H9 (cell line): ENCODE data around the gene OR4D10. TPM values are rescaled to one million over a fixed set of nuclear protein-coding genes. Genes with fewer than 3 reads are reported as not detected.

Experiments
- DNase-seq: peaks from one replicate; pipeline ENCODE4 v3.0.0-alpha.2; 2017
- H2AFZ ChIP-seq: one replicate; pipeline ENCODE4 v1.6.1; 2013; ENCODE audit warnings: mild to moderate bottlenecking, low read length, control low read depth, moderate library complexity
- H2AK5ac ChIP-seq: 2 replicates; pipeline ENCODE4 v1.6.1; 2013; ENCODE audit warnings: low read length, control low read depth, mixed read lengths; ENCODE audit not compliant: insufficient read length
- H2BK120ac ChIP-seq: one replicate; pipeline ENCODE4 v1.6.1; 2013; ENCODE audit warnings: low read depth, mild to moderate bottlenecking, low read length, control low read depth, inconsistent platforms; ENCODE audit not compliant: poor library complexity, severe bottlenecking
- H2BK12ac ChIP-seq: 2 replicates; pipeline ENCODE4 v1.6.1; 2013; ENCODE audit warnings: low read length, control low read depth, mixed read lengths, low read depth; ENCODE audit not compliant: insufficient read length
- H2BK15ac ChIP-seq: 2 replicates; pipeline ENCODE4 v1.6.1; 2013; ENCODE audit warnings: low read depth, low read length, control low read depth
- H2BK20ac ChIP-seq: one replicate; pipeline ENCODE4 v1.6.1; 2013; ENCODE audit warnings: low read depth, mild to moderate bottlenecking, low read length, control low read depth, inconsistent platforms; ENCODE audit not compliant: poor library complexity, severe bottlenecking
- H2BK5ac ChIP-seq: 2 replicates; pipeline ENCODE4 v1.6.1; 2013; ENCODE audit warnings: low read length, control low read depth, mixed read lengths; ENCODE audit not compliant: insufficient read length
- H3K14ac ChIP-seq: 2 replicates; pipeline ENCODE4 v1.6.1; 2013; ENCODE audit warnings: low read length, control low read depth; ENCODE audit not compliant: insufficient read depth
- H3K18ac ChIP-seq: 2 replicates; pipeline ENCODE4 v1.6.1; 2013; ENCODE audit warnings: low read depth, mild to moderate bottlenecking, mixed read lengths, low read length, control low read depth; ENCODE audit not compliant: insufficient read length
- H3K23ac ChIP-seq: 2 replicates; pipeline ENCODE4 v1.6.1; 2013; ENCODE audit warnings: low read length, control low read depth, mixed read lengths, low read depth; ENCODE audit not compliant: insufficient read length
- H3K23me2 ChIP-seq: 2 replicates; pipeline ENCODE4 v1.6.1; 2013; ENCODE audit warnings: low read depth, mild to moderate bottlenecking, mixed read lengths, low read length, control low read depth; ENCODE audit not compliant: insufficient read length, poor library complexity, severe bottlenecking
- H3K27ac ChIP-seq: 2 replicates; pipeline ENCODE4 v1.5.1; 2013; ENCODE audit warnings: low read length, control low read depth, mixed read lengths, low read depth; ENCODE audit not compliant: insufficient read length
- H3K27me3 ChIP-seq: 2 replicates; pipeline ENCODE4 v1.6.1; 2013; ENCODE audit warnings: low read length, control low read depth, inconsistent platforms; ENCODE audit not compliant: insufficient read depth
- H3K4ac ChIP-seq: 2 replicates; pipeline ENCODE4 v1.6.1; 2013; ENCODE audit warnings: low read depth, mild to moderate bottlenecking, control low read depth, inconsistent platforms, low read length, moderate library complexity
- H3K4me1 ChIP-seq: 2 replicates; pipeline ENCODE4 v1.6.1; 2013; ENCODE audit warnings: low read length, control low read depth, inconsistent platforms; ENCODE audit not compliant: insufficient read depth
- H3K4me2 ChIP-seq: 2 replicates; pipeline ENCODE4 v1.6.1; 2013; ENCODE audit warnings: low read length, control low read depth, mixed read lengths; ENCODE audit not compliant: insufficient read length, insufficient read depth
- H3K56ac ChIP-seq: 2 replicates; pipeline ENCODE4 v1.6.1; 2013; ENCODE audit warnings: low read depth, mild to moderate bottlenecking, mixed read lengths, low read length, control low read depth; ENCODE audit not compliant: insufficient read length
- H3K79me1 ChIP-seq: 2 replicates; pipeline ENCODE4 v1.6.1; 2013; ENCODE audit warnings: low read depth, mild to moderate bottlenecking, moderate library complexity, low read length, control low read depth, inconsistent platforms; ENCODE audit not compliant: insufficient read depth, poor library complexity, severe bottlenecking
- H3K79me2 ChIP-seq: 2 replicates; pipeline ENCODE4 v1.6.1; 2013; ENCODE audit warnings: low read length, control low read depth, inconsistent platforms; ENCODE audit not compliant: insufficient read depth
- H3K9ac ChIP-seq: 2 replicates; pipeline ENCODE4 v1.6.1; 2013; ENCODE audit warnings: low read length, control low read depth, mixed read lengths; ENCODE audit not compliant: insufficient read length; ENCODE audit errors: extremely low read depth
- H3K9me3 ChIP-seq: one replicate; pipeline ENCODE4 v1.6.1; 2013; ENCODE audit warnings: low read depth, low read length, inconsistent platforms; ENCODE audit not compliant: control insufficient read depth
- H3T11ph ChIP-seq: one replicate; pipeline ENCODE4 v1.6.1; 2013; ENCODE audit warnings: mild to moderate bottlenecking, low read length, control low read depth, inconsistent platforms
- H4K20me1 ChIP-seq: one replicate; pipeline ENCODE4 v1.6.1; 2013; ENCODE audit not compliant: control insufficient read depth, insufficient read length, insufficient read depth
- H4K5ac ChIP-seq: 2 replicates; pipeline ENCODE4 v1.6.1; 2013; ENCODE audit warnings: low read depth, mild to moderate bottlenecking, mixed read lengths, low read length, control low read depth; ENCODE audit not compliant: insufficient read length
- H4K8ac ChIP-seq: replicated peaks from 2 replicates; pipeline ENCODE4 v1.6.1; 2013; ENCODE audit warnings: low read length, control low read depth, mixed read lengths, low read depth; ENCODE audit not compliant: insufficient read length
- H4K91ac ChIP-seq: 2 replicates; pipeline ENCODE4 v1.6.1; 2013; ENCODE audit warnings: low read depth, mild to moderate bottlenecking, moderate library complexity, mixed read lengths, low read length, control low read depth; ENCODE audit not compliant: insufficient read length
- H3K27ac Mint-ChIP-seq, 3 experiments: 2 replicates in 2 of 3; 3 replicates in 1 of 3; pipeline ENCODE4 v1.8.0; 2020 to 2021; ENCODE audit warnings: mixed read lengths in 3 of 3, mild to moderate bottlenecking in 1 of 3, moderate library complexity in 1 of 3
- H3K27me3 Mint-ChIP-seq: 2 replicates; pipeline ENCODE4 v1.8.0; 2021; ENCODE audit warnings: low read depth, mild to moderate bottlenecking, moderate library complexity, mixed read lengths
- H3K36me3 Mint-ChIP-seq, 3 experiments: 2 replicates in 2 of 3; 3 replicates in 1 of 3; pipeline ENCODE4 v1.8.0; 2020 to 2021; ENCODE audit warnings: low read depth in 3 of 3, mixed read lengths in 3 of 3; ENCODE audit not compliant: insufficient read depth in 1 of 3
- H3K4me1 Mint-ChIP-seq, 2 experiments: 2 replicates each; pipeline ENCODE4 v1.8.0; 2020; ENCODE audit warnings: mixed read lengths in 2 of 2
- H3K4me3 Mint-ChIP-seq, 2 experiments: 2 replicates in 1 of 2; 3 replicates in 1 of 2; pipeline ENCODE4 v1.8.0; 2020 to 2021; ENCODE audit warnings: mild to moderate bottlenecking in 2 of 2, mixed read lengths in 2 of 2, moderate library complexity in 1 of 2
- H3K9me3 Mint-ChIP-seq, 2 experiments: 2 replicates in 1 of 2; 3 replicates in 1 of 2; pipeline ENCODE4 v1.8.0; 2020; ENCODE audit warnings: mild to moderate bottlenecking in 2 of 2, mixed read lengths in 2 of 2, moderate library complexity in 1 of 2
- CTCF ChIP-seq: fragments of 200-600 bp; sonication (generic); conservative IDR thresholded peaks from 3 replicates; pipeline ENCODE4 v1.8.0; 2021; ENCODE audit warnings: antibody characterized with exemption, mild to moderate bottlenecking
- WGBS: extraction: QIAGEN DNeasy Blood & Tissue Kit; methylation state at CpG from one replicate; pipeline ENCODE4 v1.1.7; 2013; ENCODE audit warnings: missing lambda C conversion rate, low lambda C conversion rate, mixed read lengths; ENCODE audit not compliant: insufficient read length; ENCODE audit errors: extremely low coverage; 5-methylcytosine and 5-hydroxymethylcytosine counted together
- total RNA-seq: library from RNA; stranded (reverse); gene quantifications from 2 replicates; pipeline ENCODE4 v1.2.1, GENCODE V29; 2021

The OR4D10 gene
- total RNA-seq, 1 experiment from 2014 or later = not detected

GRCh38 chr11:59520741-59521140, 47.6 kb downstream of the OR4D10 start:
- Histone ChIP-seq H2BK120ac (no peak overlapping the region), H4K91ac (no peak overlapping the region), H2AFZ (no peak overlapping the region), H2AK5ac (no peak overlapping the region), H2BK20ac (no peak overlapping the region), H2BK5ac (no peak overlapping the region), H4K8ac (no peak overlapping the region), H3K14ac (no peak overlapping the region), H2BK12ac (no peak overlapping the region), H4K20me1 (no peaks in the 10 kb centered on the region), H3K23me2 (no peaks in the 10 kb centered on the region), H3K56ac (no peak overlapping the region), H3K4me2 (no peak overlapping the region), H3K23ac (no peak overlapping the region), H3K79me1 (no peaks in the 10 kb centered on the region), H3K4ac (no peak overlapping the region), H3K27me3 (no peaks in the 10 kb centered on the region), H3K9ac (no peak overlapping the region), H3K18ac (no peak overlapping the region), H3K27ac (no peak overlapping the region), H3K79me2 (no peaks in the 10 kb centered on the region), H4K5ac (no peak overlapping the region), H2BK15ac (no peak overlapping the region), H3K4me1 (no peaks in the 10 kb centered on the region), H3T11ph (no peak overlapping the region), H3K9me3 (no peaks in the 10 kb centered on the region)
- Mint-ChIP-seq H3K27ac (no peak overlapping the region), H3K9me3 (no peaks in the 10 kb centered on the region), H3K27me3 (peaks cover 6% of the 10 kb centered on the region), H3K36me3 (no peaks in the 10 kb centered on the region), H3K4me1 (0 out of 4 replicates have a peak, but pooled peaks cover 3 to 4% of the 10 kb centered on the region in 2 experiments), H3K4me3 (no peak overlapping the region)
- no peak for DNase-seq
- no peak for TF ChIP-seq CTCF
- WGBS = no CpG with 5 or more reads among the region's 5 CpGs
